Measurements from ENCODE around the gene NAXE. TPM values are rescaled to one million over a fixed set of nuclear protein-coding genes. Genes with fewer than 3 reads are reported as not detected.

NAXE gene
- total RNA-seq, 6 donors from 2014 or later: 46.1 to 81.1 (median 60.0) TPM

DNA sequence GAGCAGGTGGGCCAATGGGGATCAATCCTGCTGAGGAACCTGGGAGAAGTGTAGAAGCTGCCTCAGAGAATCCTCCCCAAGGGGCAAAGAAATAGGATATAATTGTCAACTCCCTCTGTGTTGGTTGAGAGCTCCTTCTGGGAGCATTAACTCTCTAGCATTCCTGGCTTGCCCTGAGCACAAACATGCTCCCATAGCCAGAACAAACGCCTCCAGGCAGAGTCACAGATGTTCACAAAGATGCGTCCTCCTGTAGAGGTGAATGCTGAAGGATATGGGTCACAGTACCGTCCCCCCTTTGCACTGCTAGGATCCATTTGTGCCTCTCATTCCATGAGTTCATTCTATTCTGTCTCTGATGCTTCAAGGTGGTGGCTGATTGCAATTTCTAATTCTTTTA lies 40.8 kb downstream of the NAXE start:
- DNase-seq (no peak), ATAC-seq (ENCODE audit: low FRiP score in 2 of 2) (no peak)
- H3K27me3 ChIP-seq: peaks cover 0 to 3% (median under 1%) of the 10 kb centered on the region in 4 donors
- H3K27ac ChIP-seq: no peak overlapping the region
- H3K4me1 ChIP-seq: no peaks in the 10 kb centered on the region
- H3K36me3 ChIP-seq: no peaks in the 10 kb centered on the region
- no peak overlapping the region for H3K4me3 ChIP-seq
- H3K9me3 ChIP-seq: no peaks in the 10 kb centered on the region
- TF ChIP-seq POLR2A (IDR thresholded peaks at IDR 0.05): no peak
- no peak for TF ChIP-seq EP300 (IDR thresholded peaks at IDR 0.05)
- TF ChIP-seq, protein P1, sequence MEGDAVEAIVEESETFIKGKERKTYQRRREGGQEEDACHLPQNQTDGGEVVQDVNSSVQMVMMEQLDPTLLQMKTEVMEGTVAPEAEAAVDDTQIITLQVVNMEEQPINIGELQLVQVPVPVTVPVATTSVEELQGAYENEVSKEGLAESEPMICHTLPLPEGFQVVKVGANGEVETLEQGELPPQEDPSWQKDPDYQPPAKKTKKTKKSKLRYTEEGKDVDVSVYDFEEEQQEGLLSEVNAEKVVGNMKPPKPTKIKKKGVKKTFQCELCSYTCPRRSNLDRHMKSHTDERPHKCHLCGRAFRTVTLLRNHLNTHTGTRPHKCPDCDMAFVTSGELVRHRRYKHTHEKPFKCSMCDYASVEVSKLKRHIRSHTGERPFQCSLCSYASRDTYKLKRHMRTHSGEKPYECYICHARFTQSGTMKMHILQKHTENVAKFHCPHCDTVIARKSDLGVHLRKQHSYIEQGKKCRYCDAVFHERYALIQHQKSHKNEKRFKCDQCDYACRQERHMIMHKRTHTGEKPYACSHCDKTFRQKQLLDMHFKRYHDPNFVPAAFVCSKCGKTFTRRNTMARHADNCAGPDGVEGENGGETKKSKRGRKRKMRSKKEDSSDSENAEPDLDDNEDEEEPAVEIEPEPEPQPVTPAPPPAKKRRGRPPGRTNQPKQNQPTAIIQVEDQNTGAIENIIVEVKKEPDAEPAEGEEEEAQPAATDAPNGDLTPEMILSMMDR (IDR thresholded peaks at IDR 0.05): no peak
- TF ChIP-seq POLR2AphosphoS5 (IDR thresholded peaks at IDR 0.05): no peak
- WGBS, 2 donors: 52 to 62% methylated on average over 3 of the region's 3 CpGs

DNA sequence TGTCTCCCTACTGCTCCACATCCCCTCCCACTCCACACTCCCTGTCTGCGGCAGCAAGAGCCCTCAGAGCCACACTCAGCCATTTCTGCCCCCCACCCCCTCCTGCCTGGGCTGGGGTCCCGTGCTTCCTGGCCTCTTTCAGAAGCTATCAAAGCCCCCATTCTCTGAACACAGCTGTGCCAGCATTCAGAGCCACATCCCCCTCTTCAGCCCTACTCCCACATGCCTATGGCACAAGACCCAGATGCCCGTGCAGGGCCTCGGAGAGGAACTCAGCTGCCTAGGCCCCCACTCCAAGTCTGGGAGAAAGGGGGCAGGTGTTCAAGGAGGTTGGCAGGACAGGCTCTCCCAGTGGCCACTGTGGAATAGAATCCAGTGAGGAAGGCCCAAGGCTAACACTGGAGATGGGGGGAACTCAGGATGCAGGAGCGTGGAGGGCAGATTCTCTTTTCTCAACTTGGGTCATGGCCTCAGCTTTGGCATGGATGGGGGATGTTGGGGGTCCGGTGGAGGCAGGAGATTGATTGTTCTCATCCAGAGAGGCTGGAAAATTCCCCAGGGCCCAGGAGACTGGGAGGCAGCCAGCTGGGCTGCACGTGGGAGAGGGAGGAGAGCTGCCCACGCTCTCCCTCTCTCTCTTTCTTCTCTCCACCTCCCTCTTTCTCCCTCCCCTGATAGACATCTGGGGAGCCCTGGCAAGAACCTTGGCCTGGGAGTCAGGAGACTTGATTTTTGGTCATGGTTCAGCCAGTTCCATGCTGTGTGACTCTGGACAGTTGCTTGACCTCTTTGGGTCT lies 46.8 kb downstream of the NAXE start:
- no peaks in the 10 kb centered on the region for H3K9me3 ChIP-seq
- DNase-seq: no peak
- H3K36me3 ChIP-seq: no peaks in the 10 kb centered on the region
- no peak overlapping the region for H3K27ac ChIP-seq
- H3K4me3 ChIP-seq: no peak overlapping the region
- 50 to 54% methylated on average over 8 of the region's 8 CpGs for WGBS, 2 donors
- H3K27me3 ChIP-seq: peaks cover 3 to 28% (median 20%) of the 10 kb centered on the region in 4 donors
- no peak for TF ChIP-seq POLR2A (IDR thresholded peaks at IDR 0.05)
- TF ChIP-seq, protein P1 (IDR thresholded peaks at IDR 0.05): no peak
- TF ChIP-seq EP300 (IDR thresholded peaks at IDR 0.05): no peak
- TF ChIP-seq POLR2AphosphoS5 (IDR thresholded peaks at IDR 0.05): no peak
- no peak for ATAC-seq (ENCODE audit: low FRiP score in 2 of 2)
- H3K4me1 ChIP-seq: peaks cover 9 to 14% (median 11%) of the 10 kb centered on the region in 4 donors

DNA sequence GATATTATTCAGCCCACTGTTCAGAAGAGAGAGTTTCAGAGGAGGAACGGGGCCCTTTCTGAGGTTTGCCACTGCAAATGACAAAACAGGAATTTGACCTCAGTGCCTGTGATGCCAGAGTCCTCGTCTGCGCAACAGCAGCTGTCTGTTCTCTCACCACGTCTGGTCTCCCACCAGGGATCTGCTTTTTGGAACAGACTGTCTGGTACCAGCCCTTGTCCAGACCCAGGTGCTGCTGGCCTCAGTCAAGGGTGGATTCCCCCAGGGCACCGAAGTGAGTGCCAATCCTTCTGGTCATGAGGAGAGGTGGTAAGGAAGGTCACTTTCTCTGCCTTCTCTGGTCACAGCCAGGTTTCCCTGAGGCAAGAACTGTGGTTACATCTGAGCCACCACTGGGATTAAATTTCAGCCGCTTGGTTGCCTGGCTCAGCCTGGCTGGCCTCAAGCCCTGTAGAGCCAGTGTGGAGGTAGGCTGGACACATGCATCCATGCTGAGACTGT lies 48.1 kb downstream of the NAXE start:
- no peak for DNase-seq
- TF ChIP-seq, protein P1 (IDR thresholded peaks at IDR 0.05): no peak
- TF ChIP-seq EP300 (IDR thresholded peaks at IDR 0.05): no peak
- TF ChIP-seq POLR2A (IDR thresholded peaks at IDR 0.05): no peak
- no peak for TF ChIP-seq POLR2AphosphoS5 (IDR thresholded peaks at IDR 0.05)
- peaks cover 9 to 14% (median 11%) of the 10 kb centered on the region in 4 donors for H3K4me1 ChIP-seq
- no peak overlapping the region for H3K27ac ChIP-seq
- H3K27me3 ChIP-seq: peaks cover 3 to 28% (median 20%) of the 10 kb centered on the region in 4 donors
- H3K36me3 ChIP-seq: no peaks in the 10 kb centered on the region
- ATAC-seq (ENCODE audit: low FRiP score in 2 of 2): no peak
- WGBS, 2 donors: 47 to 55% methylated on average over 6 of the region's 6 CpGs
- H3K4me3 ChIP-seq: no peak overlapping the region
- no peaks in the 10 kb centered on the region for H3K9me3 ChIP-seq

DNA sequence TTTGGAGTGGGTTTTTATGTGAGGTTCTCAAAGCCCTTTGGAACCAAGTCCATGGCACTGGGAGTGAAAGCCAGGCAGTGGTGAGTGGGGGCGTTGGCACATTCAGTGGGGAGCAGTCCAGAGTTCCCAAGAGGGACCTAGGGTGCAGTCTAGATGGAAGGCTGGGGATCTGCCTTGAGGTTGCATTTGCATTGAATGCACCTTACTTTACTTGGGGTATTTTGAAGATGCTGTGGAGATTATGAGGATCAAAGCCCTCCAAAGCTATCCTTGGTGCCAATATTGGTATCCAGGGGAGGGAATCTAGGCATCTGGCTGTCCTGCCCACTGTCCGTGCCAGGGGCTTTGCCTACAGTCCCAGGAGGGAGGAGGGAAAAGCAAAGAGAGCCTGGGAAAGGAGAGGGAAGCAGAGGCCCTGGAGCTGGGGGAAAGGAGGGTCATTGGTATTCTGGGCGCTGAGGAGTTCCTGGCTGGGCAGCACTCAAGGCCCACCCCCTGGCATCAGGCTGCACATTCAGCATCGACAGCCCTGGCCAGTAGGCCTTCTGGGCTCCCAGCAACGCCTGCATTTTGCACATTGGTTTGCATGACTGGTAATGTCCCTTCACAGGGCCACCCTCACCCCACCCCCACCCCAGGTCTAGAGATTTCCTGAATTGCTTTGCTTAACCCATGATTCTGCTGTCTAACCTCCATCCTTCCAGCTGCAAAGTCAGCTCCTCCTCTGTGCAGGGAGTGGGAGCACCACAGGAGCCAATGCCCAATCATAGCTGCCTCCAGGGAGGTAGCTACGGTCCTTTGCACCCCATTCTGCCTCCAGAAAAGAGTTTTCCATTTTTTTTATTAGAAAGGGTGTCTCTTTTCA lies 49.5 kb downstream of the NAXE start:
- TF ChIP-seq, protein P1 (IDR thresholded peaks at IDR 0.05): no peak
- no peak for TF ChIP-seq POLR2A (IDR thresholded peaks at IDR 0.05)
- TF ChIP-seq POLR2AphosphoS5 (IDR thresholded peaks at IDR 0.05): no peak
- no peak for TF ChIP-seq EP300 (IDR thresholded peaks at IDR 0.05)
- no peaks in the 10 kb centered on the region for H3K36me3 ChIP-seq
- H3K27ac ChIP-seq: no peak overlapping the region
- H3K4me1 ChIP-seq: peaks cover 9 to 14% (median 11%) of the 10 kb centered on the region in 4 donors
- H3K9me3 ChIP-seq: no peaks in the 10 kb centered on the region
- H3K27me3 ChIP-seq: peaks cover 3 to 29% (median 21%) of the 10 kb centered on the region in 4 donors
- ATAC-seq (ENCODE audit: low FRiP score in 2 of 2) (no peak), DNase-seq (no peak)
- WGBS, 2 donors: 41 to 42% methylated on average over 4 to 6 of the region's 6 CpGs
- no peak overlapping the region for H3K4me3 ChIP-seq
